HCT116 (cell line): ENCODE measurements around the gene PLEKHA6. TPM values are rescaled to one million over a fixed set of nuclear protein-coding genes. Genes with fewer than 3 reads are reported as not detected.

ENCODE experiments used
- ATAC-seq: fragments of 200-7000 bp; cut with Tn5 transposase; 2 replicates; pipeline ENCODE4 v1.9.1; 2020; ENCODE audit warnings: mild to moderate bottlenecking, moderate library complexity
- BruUV-seq: library from RNA; stranded (reverse); fragments of 400-500 nt; replicated peaks from 2 replicates; lab custom pipeline; 2021; lab: Mats Ljungman, UMichigan
- CTCF ChIA-PET: fragments of 300-600 bp; sonication (Branson Sonifier 250); formaldehyde crosslinking; loops from one replicate; lab custom pipeline; 2021; ENCODE audit warnings: antibody characterized with exemption; lab: Charles Lee
- POLR2A ChIA-PET: fragments of 300-600, 350-600 bp; sonication (Branson Sonifier 250); formaldehyde crosslinking; loops from one replicate; lab custom pipeline; 2021; ENCODE audit warnings: antibody characterized with exemption; lab: Charles Lee
- RAD21 ChIA-PET, 2 experiments: fragments of 300-600 bp; sonication (Branson Sonifier 250); formaldehyde crosslinking; loops; one replicate each; lab custom pipeline; 2023; ENCODE audit warnings: low total read pairs in 2 of 2; ENCODE audit not compliant: uncharacterized antibody in 2 of 2, unreplicated experiment in 2 of 2, low non-redundant PET in 1 of 2; lab: Charles Lee
- DNase-seq: peaks from one replicate; pipeline ENCODE4 v3.0.0-alpha.2; 2010; ENCODE audit warnings: low read depth, low spot score
- H2AFZ ChIP-seq: fragments of 200-600 bp; shearing (Covaris generic), sonication (generic); 2 replicates; pipeline ENCODE4 v1.6.1; 2017; ENCODE audit warnings: low read depth, mixed run types, mixed read lengths, antibody characterized with exemption, low read length; ENCODE audit not compliant: poor library complexity, severe bottlenecking
- H3K27ac ChIP-seq: 2 replicates; pipeline ENCODE4 v1.5.1; 2012; ENCODE audit warnings: low read depth, low read length
- H3K27me3 ChIP-seq: fragments of 200-600 bp; sonication (generic); 2 replicates; pipeline ENCODE4 v1.6.1; 2016; ENCODE audit warnings: mixed run types, low read length, mixed read lengths; ENCODE audit not compliant: insufficient read depth
- H3K36me3 ChIP-seq, 2 experiments: fragments of 200-500 bp in 1 of 2; fragments of 200-600 bp in 1 of 2; sonication (Bioruptor generic) in 1 of 2; sonication (generic) in 1 of 2; 2 replicates each; pipeline versions ENCODE4 v1.5.1 to v1.6.1; 2014 to 2016; ENCODE audit warnings: low read length in 2 of 2, inconsistent platforms in 1 of 2, mixed read lengths in 1 of 2, mixed run types in 1 of 2; ENCODE audit not compliant: insufficient read depth in 2 of 2, control insufficient read depth in 1 of 2
- H3K4me1 ChIP-seq, 2 experiments: fragments of 200-600 bp in 1 of 2; sonication (generic) in 1 of 2; 2 replicates each; pipeline versions ENCODE4 v1.5.1 to v1.6.1; 2012 to 2017; ENCODE audit warnings: low read length in 2 of 2, inconsistent platforms in 1 of 2, mild to moderate bottlenecking in 1 of 2, mixed read lengths in 1 of 2, mixed run types in 1 of 2, moderate library complexity in 1 of 2; ENCODE audit not compliant: insufficient read depth in 2 of 2, control insufficient read depth in 1 of 2
- H3K4me2 ChIP-seq: fragments of 200-600 bp; sonication (generic); 2 replicates; pipeline ENCODE4 v1.6.1; 2017; ENCODE audit warnings: mixed run types, low read length, mixed read lengths
- H3K4me3 ChIP-seq, 2 experiments: fragments of 200-600 bp in 1 of 2; sonication (generic) in 1 of 2; replicated peaks in 1 of 2; 2 replicates each; pipeline ENCODE4 v1.5.1; 2011 to 2016; ENCODE audit warnings: low read length in 2 of 2, control low read depth in 1 of 2, low read depth in 1 of 2, mild to moderate bottlenecking in 1 of 2, mixed read lengths in 1 of 2, mixed run types in 1 of 2
- H3K79me2 ChIP-seq: fragments of 200-600 bp; sonication (generic); 2 replicates; pipeline ENCODE4 v1.6.1; 2017; ENCODE audit warnings: mild to moderate bottlenecking, mixed run types, low read length, moderate library complexity, mixed read lengths; ENCODE audit not compliant: insufficient read depth
- H3K9ac ChIP-seq: fragments of 200-600 bp; sonication (generic); 2 replicates; pipeline ENCODE4 v1.6.1; 2016; ENCODE audit warnings: low read length, mixed read lengths
- H3K9me2 ChIP-seq: fragments of 200-600 bp; sonication (generic), shearing (Covaris generic); 2 replicates; pipeline ENCODE4 v1.6.1; 2017; ENCODE audit warnings: mixed run types, mild to moderate bottlenecking, moderate library complexity; ENCODE audit not compliant: insufficient read depth
- H3K9me3 ChIP-seq, 2 experiments: fragments of 200-500 bp in 1 of 2; fragments of 200-600 bp in 1 of 2; sonication (Bioruptor generic) in 1 of 2; sonication (generic) in 1 of 2; 2 replicates each; pipeline ENCODE4 v1.6.1; 2014 to 2017; ENCODE audit warnings: low read length in 2 of 2, mixed read lengths in 2 of 2, inconsistent platforms in 1 of 2, low read depth in 1 of 2, mild to moderate bottlenecking in 1 of 2, mixed run types in 1 of 2, moderate library complexity in 1 of 2; ENCODE audit not compliant: control insufficient read depth in 1 of 2, insufficient read depth in 1 of 2
- H4K20me1 ChIP-seq: fragments of 200-600 bp; sonication (generic), shearing (Covaris generic); 2 replicates; pipeline ENCODE4 v1.6.1; 2017; ENCODE audit warnings: mixed run types, mild to moderate bottlenecking, moderate library complexity; ENCODE audit not compliant: insufficient read depth
- ATF3 ChIP-seq: IDR thresholded peaks from 2 replicates; pipeline ENCODE4 v1.6.1; 2012
- CTCF ChIP-seq, 3 experiments: fragments of 200-600 bp in 1 of 3; sonication (generic) in 1 of 3; IDR thresholded peaks in 2 of 3; conservative IDR thresholded peaks in 1 of 3; 2 replicates each; pipeline ENCODE4 v1.5.1; 2012 to 2017; ENCODE audit warnings: low read depth in 2 of 3, low read length in 2 of 3, antibody characterized with exemption in 1 of 3, borderline replicate concordance in 1 of 3, control low read depth in 1 of 3, mild to moderate bottlenecking in 1 of 3, mixed read lengths in 1 of 3, mixed run types in 1 of 3, moderate library complexity in 1 of 3; ENCODE audit not compliant: insufficient read depth in 1 of 3
- EGR1 ChIP-seq: IDR thresholded peaks from 2 replicates; pipeline ENCODE4 v1.6.1; 2012; ENCODE audit warnings: low read depth
- ELF1 ChIP-seq: IDR thresholded peaks from 2 replicates; pipeline ENCODE4 v1.6.1; 2012; ENCODE audit warnings: low read depth, borderline replicate concordance
- RAD21 ChIP-seq: IDR thresholded peaks from 2 replicates; pipeline ENCODE4 v1.6.1; 2012; ENCODE audit warnings: low read depth, mild to moderate bottlenecking
- ZFX ChIP-seq: fragments of 450-650 bp; IDR thresholded peaks from 2 replicates; pipeline ENCODE4 v1.6.1; 2017
- intact Hi-C: fragments of 100-400 bp; cut with micrococcal nuclease; formaldehyde crosslinking; loops from 2 replicates; pipeline ENCODE4 v1.10.0; 2022
- total RNA-seq: library from RNA; stranded (reverse); gene quantifications from one replicate; pipeline ENCODE4 v1.2.1, GENCODE V29; 2021; ENCODE audit not compliant: unreplicated experiment
- TF ChIP-seq, protein P1 (sequence below): IDR thresholded peaks from 2 replicates; pipeline ENCODE4 v1.6.1; 2011; ENCODE audit warnings: mild to moderate bottlenecking, low read length, moderate library complexity; ENCODE audit not compliant: insufficient replicate concordance; ENCODE audit errors: extremely low read depth

The PLEKHA6 gene
- total RNA-seq, 1 experiment from 2014 or later, result 13.1 TPM

DNA sequence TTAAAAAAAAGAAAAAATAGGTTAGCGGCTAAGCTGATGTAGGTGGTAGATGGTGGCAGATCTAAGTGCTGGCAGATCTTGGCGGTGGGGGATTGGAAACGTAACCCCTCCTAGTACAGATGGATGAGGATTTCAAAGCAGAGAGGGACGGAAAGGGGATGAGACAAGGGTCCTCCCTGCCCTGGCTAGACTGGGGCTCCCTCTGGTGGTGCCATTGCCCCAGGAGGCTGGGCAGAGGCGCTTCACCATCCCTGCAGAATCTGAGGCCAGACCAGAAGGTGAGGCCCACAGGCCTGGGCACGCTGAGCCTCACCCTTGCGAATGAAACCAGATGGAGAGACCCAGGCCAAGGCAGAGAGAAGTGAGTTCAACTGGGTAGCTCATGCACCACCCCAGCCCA, 7.0 kb upstream of the PLEKHA6 start:
- Histone ChIP-seq H3K9me3 (no peaks in the 10 kb centered on the region), H3K4me2 (no peak overlapping the region), H2AFZ (no peak overlapping the region), H3K9ac (no peak overlapping the region), H3K27me3 (no peaks in the 10 kb centered on the region), H3K4me1 (peaks cover 6 to 13% of the 10 kb centered on the region in 2 experiments; a peak in 3 of 4 replicates), H3K27ac (no peak overlapping the region), H3K4me3 (no peak overlapping the region), H3K36me3 (peaks cover 0 to 13% of the 10 kb centered on the region in 2 experiments; a peak in 1 of 4 replicates), H3K79me2 (no peaks in the 10 kb centered on the region), H4K20me1 (no peaks in the 10 kb centered on the region), H3K9me2 (no peaks in the 10 kb centered on the region)
- CTCF ChIA-PET, result interaction anchor here (0.9 to 1.3 kb wide), 3 partner anchors 32 to 204 kb away, joined by 3 read pairs; no protein-coding TSS in a partner anchor
- TF ChIP-seq ELF1 (no peak), ATF3 (no peak), ZFX (no peak), EGR1 (no peak), CTCF (IDR thresholded peaks at IDR 0.05 in 2 of 3, conservative IDR thresholded peaks at IDR 0.05 in 1 of 3; ENCODE audit: borderline replicate concordance in 1 of 3, insufficient read depth in 1 of 3, low read depth in 2 of 3, low read length in 2 of 3) (peak; percentile 51 to 76 (median 61); a peak in 5 of 6 replicates), RAD21 (peak; percentile 56)
- TF ChIP-seq, protein P1, sequence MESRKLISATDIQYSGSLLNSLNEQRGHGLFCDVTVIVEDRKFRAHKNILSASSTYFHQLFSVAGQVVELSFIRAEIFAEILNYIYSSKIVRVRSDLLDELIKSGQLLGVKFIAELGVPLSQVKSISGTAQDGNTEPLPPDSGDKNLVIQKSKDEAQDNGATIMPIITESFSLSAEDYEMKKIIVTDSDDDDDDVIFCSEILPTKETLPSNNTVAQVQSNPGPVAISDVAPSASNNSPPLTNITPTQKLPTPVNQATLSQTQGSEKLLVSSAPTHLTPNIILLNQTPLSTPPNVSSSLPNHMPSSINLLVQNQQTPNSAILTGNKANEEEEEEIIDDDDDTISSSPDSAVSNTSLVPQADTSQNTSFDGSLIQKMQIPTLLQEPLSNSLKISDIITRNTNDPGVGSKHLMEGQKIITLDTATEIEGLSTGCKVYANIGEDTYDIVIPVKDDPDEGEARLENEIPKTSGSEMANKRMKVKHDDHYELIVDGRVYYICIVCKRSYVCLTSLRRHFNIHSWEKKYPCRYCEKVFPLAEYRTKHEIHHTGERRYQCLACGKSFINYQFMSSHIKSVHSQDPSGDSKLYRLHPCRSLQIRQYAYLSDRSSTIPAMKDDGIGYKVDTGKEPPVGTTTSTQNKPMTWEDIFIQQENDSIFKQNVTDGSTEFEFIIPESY, result no peak
- RAD21 ChIA-PET, result no interaction called here
- intact Hi-C loops, result no loop called here
- POLR2A ChIA-PET, result no interaction called here
- ATAC-seq (peak; percentile 76), DNase-seq (no peak)
- no TSS peak for BruUV-seq
